Heart left ventricle (tissue), 13 donors: Measurements from ENCODE around the gene ZNF526.

Experiments
- CTCF ChIP-seq, 12 donors: fragments of 200-600 bp; sonication (generic) in 4 of 12; IDR thresholded peaks; one replicate each; pipeline versions ENCODE4 v1.5.0 to v1.8.0; 2018 to 2022; ENCODE audit warnings: antibody characterized with exemption in 12 of 12, mild to moderate bottlenecking in 5 of 12
- POLR2A ChIP-seq, 2 donors: fragments of 450-650 bp; IDR thresholded peaks; one replicate each; pipeline ENCODE4 v1.6.1; 2017; ENCODE audit warnings: antibody characterized with exemption in 2 of 2, mild to moderate bottlenecking in 2 of 2, moderate library complexity in 2 of 2
- donor health status: ischemic (EF 13 %, LVEDD 7.1; RV severe dilation, severe dysfunction).
- donor health status: DM: no; HTN: yes; CAD: no.
- donor health status: DM: no; HTN: no; CAD: no.
- donor health status: ischemic (EF 25% LVEDD 6.9; RV normal size, moderate dysfunction).
- donor health status: ischemic (EF 25% LVEDD 5.7; RV mildly dilated, moderate dysfunction).
- donor health status: ischemic (EF 35%, LVEDD 5.7; RV mildly dilated, moderate dysfunction).
- donor health status: nonischemic (EF 11% LVEDD 7.7; RV severe dilation, severe dysfunction).
- donor health status: DM: yes; HTN: yes; CAD: no.
- donor health status: PGD.
- donor health status: ischemic (EF 29% LVEDD 5.4; RV normal size, mild dysfunction).
- donor health status: nonischemic (EF 23%, LVEDD 6.1; RV moderate dilation, normal function).

GRCh38 chr19:42270346-42271044, 50.4 kb downstream of the ZNF526 start:
- TF ChIP-seq CTCF (IDR thresholded peaks at IDR 0.05) (no peak), POLR2A (IDR thresholded peaks at IDR 0.05) (no peak)
